CD4-positive, CD25-positive, alpha-beta regulatory T cell (primary cell): ENCODE results near the gene ZNF471. TPM values are rescaled to one million over a fixed set of nuclear protein-coding genes. Genes with fewer than 3 reads are reported as not detected.

Experiments
- ATAC-seq, 2 donors: fragments of 150-1000 bp; cut with Tn5 transposase; one replicate each; pipeline ENCODE4 v1.10.0; 2021; ENCODE audit warnings: low read depth in 2 of 2, moderate number of reproducible peaks in 2 of 2, moderate library complexity in 1 of 2
- DNase-seq, 3 donors: peaks; one replicate each; pipeline versions ENCODE4 v3.0.0 to v3.0.0-alpha.2; 2012 to 2022; ENCODE audit warnings: mixed read lengths in 1 of 3
- H3K27ac ChIP-seq: one replicate; pipeline ENCODE4 v1.7.0; 2013; ENCODE audit warnings: mild to moderate bottlenecking, low read length; ENCODE audit not compliant: insufficient read depth, poor library complexity, severe bottlenecking
- H3K27me3 ChIP-seq: one replicate; pipeline ENCODE4 v1.7.0; 2013; ENCODE audit warnings: low read length; ENCODE audit not compliant: control insufficient read depth, insufficient read depth
- H3K36me3 ChIP-seq: one replicate; pipeline ENCODE4 v1.7.0; 2013; ENCODE audit warnings: mild to moderate bottlenecking, low read length, moderate library complexity; ENCODE audit not compliant: control insufficient read depth, insufficient read depth
- H3K4me1 ChIP-seq: 2 replicates; pipeline ENCODE4 v1.7.0; 2013; ENCODE audit warnings: mild to moderate bottlenecking, low read length; ENCODE audit not compliant: insufficient read depth, control insufficient read depth, poor library complexity, severe bottlenecking
- H3K4me3 ChIP-seq: one replicate; pipeline ENCODE4 v1.7.0; 2013; ENCODE audit warnings: low read depth, mild to moderate bottlenecking, low read length, moderate library complexity
- H3K9me3 ChIP-seq, 2 experiments: 1 replicate in 1 of 2; 2 replicates in 1 of 2; pipeline ENCODE4 v1.7.0; 2013; ENCODE audit warnings: low read length in 2 of 2, mild to moderate bottlenecking in 1 of 2, moderate library complexity in 1 of 2; ENCODE audit not compliant: control insufficient read depth in 2 of 2
- H3K27ac Mint-ChIP-seq, 3 donors: one replicate each; pipeline ENCODE4 v1.8.0; 2020 to 2022; ENCODE audit warnings: mild to moderate bottlenecking in 3 of 3, mixed read lengths in 3 of 3, moderate library complexity in 2 of 3
- H3K27me3 Mint-ChIP-seq: one replicate; pipeline ENCODE4 v1.8.0; 2022; ENCODE audit warnings: mild to moderate bottlenecking, mixed read lengths
- H3K36me3 Mint-ChIP-seq: one replicate; pipeline ENCODE4 v1.8.0; 2020; ENCODE audit warnings: mixed read lengths
- H3K4me1 Mint-ChIP-seq, 4 donors: one replicate each; pipeline ENCODE4 v1.8.0; 2020 to 2022; ENCODE audit warnings: mixed read lengths in 4 of 4, mild to moderate bottlenecking in 1 of 4
- H3K4me3 Mint-ChIP-seq, 4 donors: one replicate each; pipeline ENCODE4 v1.8.0; 2020 to 2022; ENCODE audit warnings: mild to moderate bottlenecking in 4 of 4, mixed read lengths in 4 of 4, moderate library complexity in 3 of 4
- H3K9me3 Mint-ChIP-seq, 7 donors: one replicate each; pipeline ENCODE4 v1.8.0; 2020 to 2022; ENCODE audit warnings: mixed read lengths in 7 of 7, mild to moderate bottlenecking in 3 of 7, moderate library complexity in 2 of 7
- polyA plus RNA-seq, 4 donors: library from polyadenylated mRNA; unstranded; fragments of 300-500 nt; fragmentation: Illumina TruSeq; gene quantifications; one replicate each; pipeline ENCODE4 v1.2.3, GENCODE V29; 2021
- total RNA-seq: library from RNA; stranded (reverse); gene quantifications from one replicate; pipeline ENCODE4 v1.2.3, GENCODE V29; 2022

The ZNF471 gene
- total and polyA plus RNA-seq, 5 donors from 2014 or later, result 0.17 to 0.62 (median 0.34) TPM; not detected in 1

DNA sequence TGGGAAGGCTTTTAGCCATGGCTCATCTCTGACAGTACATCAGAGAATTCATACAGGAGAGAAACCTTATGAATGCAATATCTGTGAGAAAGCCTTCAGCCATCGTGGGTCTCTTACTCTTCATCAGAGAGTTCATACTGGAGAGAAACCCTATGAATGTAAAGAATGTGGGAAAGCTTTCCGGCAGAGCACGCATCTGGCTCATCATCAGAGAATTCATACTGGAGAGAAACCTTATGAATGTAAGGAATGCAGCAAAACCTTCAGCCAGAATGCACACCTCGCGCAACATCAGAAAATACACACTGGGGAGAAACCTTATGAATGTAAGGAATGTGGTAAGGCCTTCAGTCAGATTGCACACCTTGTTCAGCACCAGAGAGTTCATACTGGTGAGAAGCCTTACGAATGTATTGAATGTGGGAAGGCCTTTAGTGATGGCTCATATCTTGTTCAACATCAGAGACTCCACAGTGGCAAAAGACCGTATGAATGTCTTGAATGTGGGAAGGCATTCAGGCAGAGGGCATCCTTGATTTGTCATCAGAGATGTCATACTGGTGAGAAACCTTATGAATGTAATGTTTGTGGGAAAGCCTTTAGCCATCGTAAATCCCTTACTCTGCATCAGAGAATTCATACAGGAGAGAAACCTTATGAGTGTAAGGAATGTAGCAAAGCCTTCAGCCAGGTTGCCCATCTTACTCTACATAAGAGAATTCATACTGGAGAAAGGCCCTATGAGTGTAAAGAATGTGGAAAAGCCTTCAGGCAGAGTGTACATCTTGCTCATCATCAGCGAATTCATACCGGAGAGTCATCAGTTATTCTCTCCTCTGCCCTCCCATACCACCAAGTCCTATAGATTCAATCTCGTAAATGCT lies 70.3 kb downstream of the ZNF471 start:
- no peak for ATAC-seq
- H3K4me1 Mint-ChIP-seq, result no peaks in the 10 kb centered on the region
- H3K27me3 ChIP-seq, result no peaks in the 10 kb centered on the region
- peaks cover 96 to 100% of the 10 kb centered on the region in 2 experiments for H3K9me3 ChIP-seq
- DNase-seq, result no peak
- H3K9me3 Mint-ChIP-seq, result peaks cover 0 to 86% (median 40%) of the 10 kb centered on the region in 7 donors
- peaks cover 25% of the 10 kb centered on the region for H3K36me3 ChIP-seq
- no peak overlapping the region for H3K27ac ChIP-seq
- H3K27ac Mint-ChIP-seq, result no peak overlapping the region
- no peak overlapping the region for H3K4me3 ChIP-seq
- peaks cover 31% of the 10 kb centered on the region for H3K36me3 Mint-ChIP-seq
- H3K27me3 Mint-ChIP-seq, result no peaks in the 10 kb centered on the region
- no peak overlapping the region for H3K4me3 Mint-ChIP-seq
- H3K4me1 ChIP-seq, result no peaks in the 10 kb centered on the region

Other genes starting within 250 kb of the ZNF471 start
- gene EDDM13, start 235.1 kb upstream of the ZNF471 start, total RNA-seq, result not detected
- gene EDDM13, start 235.1 kb upstream of the ZNF471 start, polyA plus RNA-seq, result 1 to 10 TPM in 2 of 4 donors, under 1 TPM in 2; 0.46 to 1.9 (median 1.1) TPM
- gene ZSCAN5A, start 193.0 kb upstream of the ZNF471 start, total RNA-seq, result 6.8 TPM
- gene ZSCAN5A, start 193.0 kb upstream of the ZNF471 start, polyA plus RNA-seq, result 1 to 10 TPM; 3.5 to 7.9 (median 5.4) TPM
- 2.3 TPM for gene ZNF582, start 114.3 kb upstream of the ZNF471 start, total RNA-seq
- gene ZNF582, start 114.3 kb upstream of the ZNF471 start, polyA plus RNA-seq, result 1 to 10 TPM; 3.8 to 6.0 (median 4.9) TPM
- gene ZNF583, start 103.5 kb upstream of the ZNF471 start, total RNA-seq, result 2.2 TPM
- 10 to 100 TPM in 2 of 4 donors, 1 to 10 TPM in 2; 7.3 to 17.0 (median 12.5) TPM for gene ZNF583, start 103.5 kb upstream of the ZNF471 start, polyA plus RNA-seq
- 0.91 TPM for gene ZNF667, start 30.5 kb upstream of the ZNF471 start, total RNA-seq
- 1 to 10 TPM in 1 of 4 donors, under 1 TPM in 3; 0.14 to 2.5 (median 0.50) TPM for gene ZNF667, start 30.5 kb upstream of the ZNF471 start, polyA plus RNA-seq
- 2.9 TPM for gene ZFP28, start 31.1 kb downstream of the ZNF471 start, total RNA-seq
- gene ZFP28, start 31.1 kb downstream of the ZNF471 start, polyA plus RNA-seq, result 1 to 10 TPM; 1.1 to 3.3 (median 2.0) TPM
- 0.84 TPM for gene ZNF470, start 59.6 kb downstream of the ZNF471 start, total RNA-seq
- 1 to 10 TPM; 1.3 to 3.4 (median 1.9) TPM for gene ZNF470, start 59.6 kb downstream of the ZNF471 start, polyA plus RNA-seq
- 3.3 TPM for gene ZNF71, start 87.4 kb downstream of the ZNF471 start, total RNA-seq
- 10 to 100 TPM in 2 of 4 donors, 1 to 10 TPM in 2; 6.9 to 11.4 (median 10.1) TPM for gene ZNF71, start 87.4 kb downstream of the ZNF471 start, polyA plus RNA-seq
- not detected for gene SMIM17, start 135.3 kb downstream of the ZNF471 start, total RNA-seq
- gene SMIM17, start 135.3 kb downstream of the ZNF471 start, polyA plus RNA-seq, result under 1 TPM in 1 of 4 donors, not detected in 3; 0.45 TPM
- 0.15 TPM for gene ZNF835, start 163.9 kb downstream of the ZNF471 start, total RNA-seq
- gene ZNF835, start 163.9 kb downstream of the ZNF471 start, polyA plus RNA-seq, result 1 to 10 TPM in 2 of 4 donors, under 1 TPM in 2; 0.60 to 5.6 (median 2.8) TPM